ENCODE data around the gene TRA2A. TPM values are rescaled to one million over a fixed set of nuclear protein-coding genes. Genes with fewer than 3 reads are reported as not detected.

TRA2A gene
- total and polyA plus RNA-seq, 10 of the 15 experiments (the other 5 are each of a cell fraction or from before 2014, with no cell fraction given): 25.0 to 224 (median 91.3) TPM

DNA sequence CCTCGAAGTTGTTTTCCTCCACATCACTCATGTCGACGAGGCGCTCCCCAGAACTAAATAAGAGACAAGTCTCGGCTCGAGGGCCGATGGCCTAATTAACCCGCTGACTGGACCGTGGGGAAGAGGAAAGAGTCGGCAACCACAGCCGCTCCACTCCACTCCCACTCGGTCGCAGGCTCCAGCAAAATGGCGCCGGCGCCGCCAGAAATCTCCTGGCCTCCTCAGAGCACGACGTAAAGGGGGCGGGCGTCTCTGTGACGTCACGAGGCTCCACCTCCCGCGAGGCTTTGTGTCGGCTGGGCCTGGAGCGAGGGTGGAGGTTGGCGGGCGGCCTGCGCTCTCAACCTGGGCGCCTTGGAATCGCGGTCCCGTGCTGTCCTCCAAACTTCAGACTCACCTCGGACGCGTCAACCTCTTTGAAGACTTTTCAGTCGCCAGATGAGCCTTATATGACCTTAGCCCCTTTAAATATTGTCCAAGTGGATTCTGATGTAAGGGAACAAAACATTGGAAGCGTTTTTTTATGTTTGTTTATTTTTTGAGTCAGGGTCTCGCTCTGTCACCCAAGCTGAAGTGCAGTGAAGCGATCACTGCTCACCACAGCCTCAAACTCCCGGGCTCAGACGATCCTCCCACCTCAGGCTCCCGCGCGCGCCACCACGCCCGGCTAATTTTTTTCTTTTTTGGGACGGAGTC, at the start of gene TRA2A (continued):
- TF ChIP-seq RFX5 (IDR thresholded peaks at IDR 0.05; ENCODE audit: low read depth, low read length) (0 out of 2 replicates have a peak, but pooled peaks have one; percentile 67), SMAD1 (IDR thresholded peaks at IDR 0.05; ENCODE audit: low read depth, partially characterized antibody) (peak; percentile 88), MYB (IDR thresholded peaks at IDR 0.05; ENCODE audit: borderline replicate concordance, low read depth, low read length) (0 out of 2 replicates have a peak, but pooled peaks have one; percentile 36), POLR2AphosphoS2 (IDR thresholded peaks at IDR 0.05; ENCODE audit: low read depth, low read length) (peak; percentile 95), BHLHE40 (IDR thresholded peaks at IDR 0.05; ENCODE audit: borderline replicate concordance in 1 of 2, low read depth in 2 of 2, low read length in 1 of 2) (peak; percentile 83 to 88), SP1 (IDR thresholded peaks at IDR 0.05; ENCODE audit: low read depth, low read length) (peak; percentile 32), POLR2AphosphoS5 (IDR thresholded peaks at IDR 0.05; ENCODE audit: low read length) (peak; percentile 99), ETV6 (conservative IDR thresholded peaks at IDR 0.05 in 1 of 2, IDR thresholded peaks at IDR 0.05 in 1 of 2; ENCODE audit: borderline replicate concordance in 1 of 2, low read depth in 1 of 2) (0 out of 4 replicates have a peak, but pooled peaks of 1 of the 2 experiments have one; percentile 29), CBFB (IDR thresholded peaks at IDR 0.05; ENCODE audit: low read depth) (peak; percentile 62; the same call in 1 of the 2 replicates), KLF5 (IDR thresholded peaks at IDR 0.05; ENCODE audit: partially characterized antibody) (no peak), TBL1XR1 (IDR thresholded peaks at IDR 0.05; ENCODE audit: low read depth, low read length) (peak; percentile 68; the same call in 1 of the 2 replicates), EGR1 (IDR thresholded peaks at IDR 0.05; ENCODE audit: borderline replicate concordance in 1 of 2, low read depth in 2 of 2, low read length in 2 of 2) (0 out of 3 replicates have a peak, but pooled peaks of 1 of the 2 experiments have one; percentile 5), NBN (IDR thresholded peaks at IDR 0.05) (peak; percentile 100), POU2F2 (IDR thresholded peaks at IDR 0.05; ENCODE audit: borderline replicate concordance, low read depth, low read length) (peak; percentile 87; the same call in 2 of the 3 replicates), PAX5 (IDR thresholded peaks at IDR 0.05; ENCODE audit: borderline replicate concordance, low read depth, low read length) (peak; percentile 23; the same call in 1 of the 2 replicates), BACH1 (IDR thresholded peaks at IDR 0.05; ENCODE audit: borderline replicate concordance) (peak; percentile 89), NR2F1 (conservative IDR thresholded peaks at IDR 0.05) (no peak; the same call in 1 of the 2 replicates), ESRRA (IDR thresholded peaks at IDR 0.05; ENCODE audit: low read length) (no peak), YY1 (IDR thresholded peaks at IDR 0.05; ENCODE audit: low read depth, low read length) (peak; percentile 97), STAT1 (conservative IDR thresholded peaks at IDR 0.05) (0 out of 2 replicates have a peak, but pooled peaks have one; percentile 42), NFIC (IDR thresholded peaks at IDR 0.05; ENCODE audit: low read depth, low read length) (no peak), MEF2B (IDR thresholded peaks at IDR 0.05; ENCODE audit: partially characterized antibody, poor library complexity, severe bottlenecking) (peak; percentile 8), MEF2A (IDR thresholded peaks at IDR 0.05; ENCODE audit: insufficient read depth, low read depth, low read length) (no peak), CBX3 (IDR thresholded peaks at IDR 0.05; ENCODE audit: borderline replicate concordance, low read depth) (no peak)
- TF ChIP-seq, protein P1, sequence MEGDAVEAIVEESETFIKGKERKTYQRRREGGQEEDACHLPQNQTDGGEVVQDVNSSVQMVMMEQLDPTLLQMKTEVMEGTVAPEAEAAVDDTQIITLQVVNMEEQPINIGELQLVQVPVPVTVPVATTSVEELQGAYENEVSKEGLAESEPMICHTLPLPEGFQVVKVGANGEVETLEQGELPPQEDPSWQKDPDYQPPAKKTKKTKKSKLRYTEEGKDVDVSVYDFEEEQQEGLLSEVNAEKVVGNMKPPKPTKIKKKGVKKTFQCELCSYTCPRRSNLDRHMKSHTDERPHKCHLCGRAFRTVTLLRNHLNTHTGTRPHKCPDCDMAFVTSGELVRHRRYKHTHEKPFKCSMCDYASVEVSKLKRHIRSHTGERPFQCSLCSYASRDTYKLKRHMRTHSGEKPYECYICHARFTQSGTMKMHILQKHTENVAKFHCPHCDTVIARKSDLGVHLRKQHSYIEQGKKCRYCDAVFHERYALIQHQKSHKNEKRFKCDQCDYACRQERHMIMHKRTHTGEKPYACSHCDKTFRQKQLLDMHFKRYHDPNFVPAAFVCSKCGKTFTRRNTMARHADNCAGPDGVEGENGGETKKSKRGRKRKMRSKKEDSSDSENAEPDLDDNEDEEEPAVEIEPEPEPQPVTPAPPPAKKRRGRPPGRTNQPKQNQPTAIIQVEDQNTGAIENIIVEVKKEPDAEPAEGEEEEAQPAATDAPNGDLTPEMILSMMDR (IDR thresholded peaks at IDR 0.05 in 2 of 3, conservative IDR thresholded peaks at IDR 0.05 in 1 of 3; ENCODE audit: control insufficient read depth in 2 of 3, extremely low read depth in 1 of 3, insufficient read depth in 1 of 3, low read depth in 3 of 3, low read length in 3 of 3): no peak
- TF ChIP-seq, protein P2, sequence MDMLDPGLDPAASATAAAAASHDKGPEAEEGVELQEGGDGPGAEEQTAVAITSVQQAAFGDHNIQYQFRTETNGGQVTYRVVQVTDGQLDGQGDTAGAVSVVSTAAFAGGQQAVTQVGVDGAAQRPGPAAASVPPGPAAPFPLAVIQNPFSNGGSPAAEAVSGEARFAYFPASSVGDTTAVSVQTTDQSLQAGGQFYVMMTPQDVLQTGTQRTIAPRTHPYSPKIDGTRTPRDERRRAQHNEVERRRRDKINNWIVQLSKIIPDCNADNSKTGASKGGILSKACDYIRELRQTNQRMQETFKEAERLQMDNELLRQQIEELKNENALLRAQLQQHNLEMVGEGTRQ (IDR thresholded peaks at IDR 0.05; ENCODE audit: borderline replicate concordance, low read depth, low read length): no peak
- TF ChIP-seq, protein P3, sequence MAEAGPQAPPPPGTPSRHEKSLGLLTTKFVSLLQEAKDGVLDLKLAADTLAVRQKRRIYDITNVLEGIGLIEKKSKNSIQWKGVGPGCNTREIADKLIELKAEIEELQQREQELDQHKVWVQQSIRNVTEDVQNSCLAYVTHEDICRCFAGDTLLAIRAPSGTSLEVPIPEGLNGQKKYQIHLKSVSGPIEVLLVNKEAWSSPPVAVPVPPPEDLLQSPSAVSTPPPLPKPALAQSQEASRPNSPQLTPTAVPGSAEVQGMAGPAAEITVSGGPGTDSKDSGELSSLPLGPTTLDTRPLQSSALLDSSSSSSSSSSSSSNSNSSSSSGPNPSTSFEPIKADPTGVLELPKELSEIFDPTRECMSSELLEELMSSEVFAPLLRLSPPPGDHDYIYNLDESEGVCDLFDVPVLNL (IDR thresholded peaks at IDR 0.05; ENCODE audit: low read depth, low read length): peak; percentile 27; the same call in 1 of the 2 replicates

Measured in GM12878 (cell line).